K562 (cell line): ENCODE data around the gene SMIM11. TPM values are rescaled to one million over a fixed set of nuclear protein-coding genes. Genes with fewer than 3 reads are reported as not detected.

Source experiments
- ATF1 ChIP-seq, 2 experiments: fragments of 450-650 bp in 1 of 2; IDR thresholded peaks; 2 replicates each; pipeline ENCODE4 v1.6.1; 2016; ENCODE audit warnings: missing compliant biosample characterization in 1 of 2, missing genetic modification characterization in 1 of 2
- CEBPB ChIP-seq: fragments of 450-650 bp; IDR thresholded peaks from 2 replicates; pipeline ENCODE4 v1.6.1; 2016; ENCODE audit warnings: missing genetic modification characterization, missing compliant biosample characterization
- HDAC3 ChIP-seq: fragments of 450-650 bp; IDR thresholded peaks from 2 replicates; pipeline ENCODE4 v1.6.1; 2018; ENCODE audit warnings: borderline replicate concordance, mild to moderate bottlenecking, moderate library complexity; ENCODE audit not compliant: partially characterized antibody
- MYC ChIP-seq, 2 experiments: fragments of 250-450 bp in 1 of 2; sonication (Bioruptor Pico) in 1 of 2; IDR thresholded peaks; 2 replicates each; pipeline versions ENCODE4 v1.5.1 to v1.6.1; 2012 to 2021; ENCODE audit warnings: low read depth in 2 of 2, borderline replicate concordance in 1 of 2, improper control_type of control experiment in 1 of 2, low read length in 1 of 2, mild to moderate bottlenecking in 1 of 2, moderate library complexity in 1 of 2
- SRSF9 ChIP-seq: fragments of 200-400 bp; formaldehyde crosslinking; IDR thresholded peaks from 2 replicates; pipeline ENCODE4 v1.6.1; 2017; ENCODE audit warnings: low read depth, low read length, borderline replicate concordance
- ZNF232 ChIP-seq: sonication (generic); formaldehyde crosslinking; IDR thresholded peaks from 2 replicates; pipeline ENCODE4 v1.8.0; 2022; ENCODE audit warnings: mild to moderate bottlenecking, missing genetic modification reagents
- ZNF77 ChIP-seq: fragments of 250-450 bp; sonication (Bioruptor Pico); IDR thresholded peaks from 2 replicates; pipeline ENCODE4 v1.5.0; 2020
- polyA plus RNA-seq, 8 experiments: library from polyadenylated mRNA; depleted of rRNA in 4 of 8; stranded (reverse) in 5 of 8; unstranded in 3 of 8; fragments of >200 nt; fragmentation: Nextera tagmentation in 2 of 8; fragmentation: Illumina TruSeq in 1 of 8; extraction: Ambion mirVana in 2 of 8; extraction: Trizol in 1 of 8; gene quantifications; 2 replicates each; pipeline versions ENCODE4 v1.2.1 to v1.2.3, GENCODE V29; 2011 to 2014; ENCODE audit warnings: inconsistent platforms in 1 of 8, missing spikeins in 1 of 8
- total RNA-seq, 7 experiments: library from RNA; depleted of rRNA in 6 of 7; stranded (reverse); fragments of >200 nt in 6 of 7; fragmentation: Illumina TruSeq in 2 of 7; extraction: Trizol in 2 of 7; gene quantifications; 2 replicates each; pipeline versions ENCODE4 v1.2.1 to v1.2.3, GENCODE V29; 2011 to 2021; ENCODE audit warnings: low replicate concordance in 1 of 7
- TF ChIP-seq, protein P1 (sequence below): fragments of 250-450 bp; sonication (Bioruptor Pico); IDR thresholded peaks from 2 replicates; pipeline ENCODE4 v1.4.0; 2020; ENCODE audit warnings: borderline replicate concordance
- TF ChIP-seq, protein P2 (sequence below): sonication (generic); IDR thresholded peaks from 2 replicates; pipeline ENCODE4 v1.6.1; 2016
- TF ChIP-seq, protein P3 (sequence below), 2 experiments: fragments of 450-650 bp; IDR thresholded peaks; 2 replicates each; pipeline ENCODE4 v1.6.1; 2016; ENCODE audit warnings: mild to moderate bottlenecking in 2 of 2, borderline replicate concordance in 1 of 2, low read depth in 1 of 2, moderate library complexity in 1 of 2

SMIM11 gene
- total and polyA plus RNA-seq, 9 of the 15 experiments (the other 6 are each of a cell fraction or from before 2014, with no cell fraction given), result 3.9 to 113 (median 25.5) TPM

DNA sequence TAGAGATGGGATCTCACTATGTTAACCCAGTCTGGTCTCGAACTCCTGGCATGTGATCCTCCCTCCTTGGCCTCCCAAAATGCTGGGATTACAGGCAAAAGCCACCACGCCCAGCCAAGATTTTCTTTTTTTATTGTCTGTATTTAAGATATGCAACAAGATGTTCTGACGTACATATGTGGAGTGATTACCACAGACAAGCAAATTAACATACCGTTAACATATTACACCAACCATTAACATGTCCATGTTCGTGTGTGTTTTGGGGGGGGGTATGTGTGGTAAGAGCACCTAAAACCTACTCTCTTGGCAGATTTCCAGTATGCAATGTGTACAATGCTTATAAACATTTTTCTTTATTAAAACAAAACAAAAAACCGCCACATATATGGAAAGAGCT is 22.1 kb upstream of the SMIM11 start (continued):
- TF ChIP-seq, protein P1, sequence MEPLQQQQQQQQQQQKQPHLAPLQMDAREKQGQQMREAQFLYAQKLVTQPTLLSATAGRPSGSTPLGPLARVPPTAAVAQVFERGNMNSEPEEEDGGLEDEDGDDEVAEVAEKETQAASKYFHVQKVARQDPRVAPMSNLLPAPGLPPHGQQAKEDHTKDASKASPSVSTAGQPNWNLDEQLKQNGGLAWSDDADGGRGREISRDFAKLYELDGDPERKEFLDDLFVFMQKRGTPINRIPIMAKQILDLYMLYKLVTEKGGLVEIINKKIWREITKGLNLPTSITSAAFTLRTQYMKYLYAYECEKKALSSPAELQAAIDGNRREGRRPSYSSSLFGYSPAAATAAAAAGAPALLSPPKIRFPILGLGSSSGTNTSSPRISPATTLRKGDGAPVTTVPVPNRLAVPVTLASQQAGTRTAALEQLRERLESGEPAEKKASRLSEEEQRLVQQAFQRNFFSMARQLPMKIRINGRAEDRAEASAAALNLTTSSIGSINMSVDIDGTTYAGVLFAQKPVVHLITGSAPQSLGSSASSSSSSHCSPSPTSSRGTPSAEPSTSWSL, result no peak
- no peak for TF ChIP-seq HDAC3
- no peak for TF ChIP-seq MYC (IDR thresholded peaks at IDR 0.05; ENCODE audit: low read depth, low read length)
- no peak for TF ChIP-seq MYC (CRISPR knock-in tag; IDR thresholded peaks at IDR 0.05; ENCODE audit: borderline replicate concordance, low read depth)
- TF ChIP-seq ZNF77 (CRISPR knock-in tag), result no peak
- TF ChIP-seq SRSF9, result no peak
- TF ChIP-seq, protein P2, sequence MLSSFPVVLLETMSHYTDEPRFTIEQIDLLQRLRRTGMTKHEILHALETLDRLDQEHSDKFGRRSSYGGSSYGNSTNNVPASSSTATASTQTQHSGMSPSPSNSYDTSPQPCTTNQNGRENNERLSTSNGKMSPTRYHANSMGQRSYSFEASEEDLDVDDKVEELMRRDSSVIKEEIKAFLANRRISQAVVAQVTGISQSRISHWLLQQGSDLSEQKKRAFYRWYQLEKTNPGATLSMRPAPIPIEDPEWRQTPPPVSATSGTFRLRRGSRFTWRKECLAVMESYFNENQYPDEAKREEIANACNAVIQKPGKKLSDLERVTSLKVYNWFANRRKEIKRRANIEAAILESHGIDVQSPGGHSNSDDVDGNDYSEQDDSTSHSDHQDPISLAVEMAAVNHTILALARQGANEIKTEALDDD, result no peak
- TF ChIP-seq, protein P3, sequence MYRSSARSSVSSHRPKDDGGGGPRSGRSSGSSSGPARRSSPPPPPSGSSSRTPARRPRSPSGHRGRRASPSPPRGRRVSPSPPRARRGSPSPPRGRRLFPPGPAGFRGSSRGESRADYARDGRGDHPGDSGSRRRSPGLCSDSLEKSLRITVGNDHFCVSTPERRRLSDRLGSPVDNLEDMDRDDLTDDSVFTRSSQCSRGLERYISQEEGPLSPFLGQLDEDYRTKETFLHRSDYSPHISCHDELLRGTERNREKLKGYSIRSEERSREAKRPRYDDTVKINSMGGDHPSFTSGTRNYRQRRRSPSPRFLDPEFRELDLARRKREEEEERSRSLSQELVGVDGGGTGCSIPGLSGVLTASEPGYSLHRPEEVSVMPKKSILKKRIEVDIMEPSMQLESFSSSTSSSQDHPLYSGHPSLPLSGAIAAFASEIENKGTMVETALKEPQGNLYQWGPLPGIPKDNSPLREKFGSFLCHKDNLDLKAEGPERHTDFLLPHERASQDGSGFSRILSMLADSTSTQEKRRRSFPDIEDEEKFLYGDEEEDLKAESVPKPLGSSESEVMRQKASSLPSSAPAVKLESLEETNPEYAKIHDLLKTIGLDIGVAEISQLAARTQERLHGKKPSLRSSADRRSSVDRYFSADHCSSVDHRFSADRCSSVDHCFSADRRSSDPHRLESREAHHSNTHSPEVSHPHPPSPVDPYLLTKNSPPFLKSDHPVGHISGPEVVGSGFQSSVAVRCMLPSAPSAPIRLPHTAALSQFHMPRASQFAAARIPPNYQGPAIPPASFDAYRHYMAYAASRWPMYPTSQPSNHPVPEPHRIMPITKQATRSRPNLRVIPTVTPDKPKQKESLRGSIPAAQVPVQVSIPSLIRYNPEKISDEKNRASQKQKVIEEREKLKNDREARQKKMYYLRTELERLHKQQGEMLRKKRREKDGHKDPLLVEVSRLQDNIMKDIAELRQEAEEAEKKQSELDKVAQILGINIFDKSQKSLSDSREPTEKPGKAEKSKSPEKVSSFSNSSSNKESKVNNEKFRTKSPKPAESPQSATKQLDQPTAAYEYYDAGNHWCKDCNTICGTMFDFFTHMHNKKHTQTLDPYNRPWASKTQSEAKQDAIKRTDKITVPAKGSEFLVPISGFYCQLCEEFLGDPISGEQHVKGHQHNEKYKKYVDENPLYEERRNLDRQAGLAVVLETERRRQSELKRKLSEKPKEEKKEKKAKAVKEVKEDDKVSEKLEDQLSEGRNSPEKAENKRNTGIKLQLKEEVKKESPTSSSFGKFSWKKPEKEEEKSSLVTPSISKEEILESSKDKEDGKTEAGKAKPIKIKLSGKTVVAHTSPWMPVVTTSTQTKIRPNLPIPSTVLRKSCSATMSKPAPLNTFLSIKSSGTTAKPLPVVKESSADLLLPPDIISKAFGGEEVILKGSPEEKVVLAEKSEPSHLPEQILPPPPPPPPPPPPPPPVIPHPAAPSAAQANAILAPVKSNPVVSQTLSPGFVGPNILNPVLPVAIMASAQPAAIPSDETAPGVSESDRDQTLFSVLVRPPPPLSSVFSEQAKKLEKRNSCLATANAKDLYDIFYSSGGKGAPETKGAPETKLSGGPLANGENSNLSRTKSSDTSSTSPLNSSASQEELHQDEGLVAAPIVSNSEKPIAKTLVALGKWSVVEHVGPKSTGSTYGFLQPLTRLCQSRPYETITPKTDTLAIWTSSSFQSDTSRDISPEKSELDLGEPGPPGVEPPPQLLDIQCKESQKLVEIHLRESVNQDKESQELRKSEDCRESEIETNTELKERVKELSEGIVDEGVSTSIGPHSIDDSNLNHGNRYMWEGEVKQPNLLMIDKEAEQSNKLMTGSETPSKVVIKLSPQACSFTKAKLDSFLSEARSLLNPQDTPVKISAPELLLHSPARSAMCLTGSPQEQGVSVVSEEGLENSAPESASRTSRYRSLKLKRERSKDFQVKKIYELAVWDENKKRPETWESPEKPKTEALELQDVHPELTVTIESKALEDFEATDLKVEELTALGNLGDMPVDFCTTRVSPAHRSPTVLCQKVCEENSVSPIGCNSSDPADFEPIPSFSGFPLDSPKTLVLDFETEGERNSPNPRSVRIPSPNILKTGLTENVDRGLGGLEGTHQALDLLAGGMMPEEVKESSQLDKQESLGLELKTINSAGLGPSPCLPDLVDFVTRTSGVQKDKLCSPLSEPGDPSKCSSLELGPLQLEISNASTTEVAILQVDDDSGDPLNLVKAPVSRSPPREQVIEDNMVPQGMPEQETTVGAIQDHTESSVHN (IDR thresholded peaks at IDR 0.05; ENCODE audit: borderline replicate concordance in 1 of 2, low read depth in 1 of 2), result no peak
- no peak for TF ChIP-seq ZNF232 (CRISPR knock-in tag)
- no peak for TF ChIP-seq CEBPB (tag)
- no peak for TF ChIP-seq ATF1 (CRISPR knock-in tag; IDR thresholded peaks at IDR 0.05)
- no peak for TF ChIP-seq ATF1 (tag; IDR thresholded peaks at IDR 0.05)
- TF ChIP-seq, all 486 proteins: peak for 0
